Upper lobe of left lung (tissue), 4 donors: ENCODE results near the gene FETUB.

Experiments used
- CTCF ChIP-seq, 6 experiments: fragments of 450-650 bp in 4 of 6; fragments of 200-600 bp in 2 of 6; sonication (generic) in 2 of 6; IDR thresholded peaks; one replicate each; pipeline ENCODE4 v1.5.1; 2016 to 2019; ENCODE audit warnings: antibody characterized with exemption in 6 of 6
- POLR2A ChIP-seq, 4 donors: fragments of 450-650 bp; IDR thresholded peaks; one replicate each; pipeline ENCODE4 v1.5.1; 2016 to 2017; ENCODE audit warnings: antibody characterized with exemption in 4 of 4, mild to moderate bottlenecking in 2 of 4

GRCh38 chr3:186694288-186695032 lies 54.3 kb downstream of the FETUB start:
- TF ChIP-seq CTCF (IDR thresholded peaks at IDR 0.05) (no peak), POLR2A (IDR thresholded peaks at IDR 0.05) (no peak)
